ENCODE measurements around the gene PRTFDC1.

DNA sequence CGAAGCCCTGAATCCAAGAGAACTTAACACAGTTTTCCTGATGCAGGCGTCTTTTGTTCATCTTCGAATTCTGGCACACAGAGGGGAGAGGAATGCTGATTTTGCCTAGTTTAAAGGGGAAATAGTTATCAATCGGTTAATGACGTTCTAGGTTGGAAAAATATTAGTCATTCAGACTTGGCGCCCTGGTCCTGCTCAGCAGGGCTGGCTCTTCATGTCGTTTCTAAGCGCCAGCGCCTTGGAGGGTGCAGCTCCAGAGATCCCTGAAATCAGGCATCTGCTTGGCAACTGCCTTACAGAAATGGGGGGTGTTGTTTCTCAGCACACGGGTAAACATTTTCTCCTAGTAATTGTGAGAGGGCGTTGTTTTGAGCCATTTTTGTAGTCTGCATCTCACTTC is 1.3 kb upstream of the PRTFDC1 start:
- TF ChIP-seq, protein P1, sequence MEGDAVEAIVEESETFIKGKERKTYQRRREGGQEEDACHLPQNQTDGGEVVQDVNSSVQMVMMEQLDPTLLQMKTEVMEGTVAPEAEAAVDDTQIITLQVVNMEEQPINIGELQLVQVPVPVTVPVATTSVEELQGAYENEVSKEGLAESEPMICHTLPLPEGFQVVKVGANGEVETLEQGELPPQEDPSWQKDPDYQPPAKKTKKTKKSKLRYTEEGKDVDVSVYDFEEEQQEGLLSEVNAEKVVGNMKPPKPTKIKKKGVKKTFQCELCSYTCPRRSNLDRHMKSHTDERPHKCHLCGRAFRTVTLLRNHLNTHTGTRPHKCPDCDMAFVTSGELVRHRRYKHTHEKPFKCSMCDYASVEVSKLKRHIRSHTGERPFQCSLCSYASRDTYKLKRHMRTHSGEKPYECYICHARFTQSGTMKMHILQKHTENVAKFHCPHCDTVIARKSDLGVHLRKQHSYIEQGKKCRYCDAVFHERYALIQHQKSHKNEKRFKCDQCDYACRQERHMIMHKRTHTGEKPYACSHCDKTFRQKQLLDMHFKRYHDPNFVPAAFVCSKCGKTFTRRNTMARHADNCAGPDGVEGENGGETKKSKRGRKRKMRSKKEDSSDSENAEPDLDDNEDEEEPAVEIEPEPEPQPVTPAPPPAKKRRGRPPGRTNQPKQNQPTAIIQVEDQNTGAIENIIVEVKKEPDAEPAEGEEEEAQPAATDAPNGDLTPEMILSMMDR (IDR thresholded peaks at IDR 0.05; ENCODE audit: extremely low read depth in 1 of 2, insufficient read depth in 1 of 2, low read depth in 1 of 2, low read length in 2 of 2), result no peak
- TF ChIP-seq POLR2A (IDR thresholded peaks at IDR 0.05; ENCODE audit: low read depth, low read length), result no peak
- no peak for TF ChIP-seq EZH2 (IDR thresholded peaks at IDR 0.05; ENCODE audit: borderline replicate concordance, low read depth, low read length, severe bottlenecking)

Data from endothelial cell of umbilical vein (primary cell).